Pancreas (tissue), 10 donors: Measurements from ENCODE around the gene TNRC6C. TPM values are rescaled to one million over a fixed set of nuclear protein-coding genes. Genes with fewer than 3 reads are reported as not detected.

Source experiments
- ATAC-seq, 4 donors: fragments of 200-7000 bp; cut with Tn5 transposase; one replicate each; pipeline versions ENCODE4 v1.8.0 to v1.9.1; 2020; ENCODE audit warnings: mild to moderate bottlenecking in 4 of 4, moderate library complexity in 4 of 4
- DNase-seq, 6 donors: peaks; one replicate each; pipeline ENCODE4 v3.0.0-alpha.2; 2020
- FAIRE-seq: peaks from 2 replicates; lab custom pipeline; 2012; peaks lifted over from hg19 to GRCh38; lab: Jason Lieb, UNC
- H3K27ac ChIP-seq, 4 donors: fragments of 200-600 bp; sonication (generic); 1 replicate in 3 of 4; 2 replicates in 1 of 4; pipeline versions ENCODE4 v1.5.0 to v1.8.0; 2020
- H3K27me3 ChIP-seq, 4 donors: fragments of 200-600 bp; one replicate each; pipeline ENCODE4 v1.8.0; 2021
- H3K36me3 ChIP-seq, 3 donors: fragments of 200-600 bp; sonication (generic) in 1 of 3; one replicate each; pipeline versions ENCODE4 v1.5.0 to v1.8.0; 2020 to 2021
- H3K4me1 ChIP-seq, 3 donors: fragments of 200-600 bp; one replicate each; pipeline ENCODE4 v1.8.0; 2021
- H3K4me3 ChIP-seq, 4 donors: fragments of 200-600 bp; sonication (generic) in 2 of 4; one replicate each; pipeline versions ENCODE4 v1.5.0 to v1.8.0; 2020 to 2021
- H3K9me3 ChIP-seq, 4 donors: fragments of 200-600 bp; one replicate each; pipeline ENCODE4 v1.8.0; 2021
- WGBS, 2 donors: extraction: QIAGEN DNeasy Blood & Tissue Kit; methylation state at CpG; one replicate each; pipeline ENCODE4 v1.1.7; 2013; 5-methylcytosine and 5-hydroxymethylcytosine counted together
- intact Hi-C, 3 donors: fragments of 100-400 bp; cut with DNase I; formaldehyde crosslinking; loops; one replicate each; pipeline versions ENCODE4 v1.11.1 to v1.14.2; 2022
- polyA plus RNA-seq, 2 donors: library from polyadenylated mRNA; stranded (reverse); fragments of 200-250 nt; gene quantifications; one replicate each; pipeline ENCODE4 v1.2.3, GENCODE V29; 2013
- total RNA-seq, 6 donors: library from RNA; stranded (reverse); fragmentation: NEBNext Ultra II Directional in 4 of 6; extraction: Animal tissue kit (Norgen Biotek cat#: 25700) in 4 of 6; gene quantifications; one replicate each; pipeline versions ENCODE4 v1.2.1 to v1.2.4, GENCODE V29; 2021 to 2023
- TF ChIP-seq, protein P1 (sequence below), 4 donors: fragments of 200-600 bp; sonication (generic) in 3 of 4; IDR thresholded peaks; one replicate each; pipeline versions ENCODE4 v1.5.0 to v1.8.0; 2021; ENCODE audit warnings: antibody characterized with exemption in 4 of 4
- donor health status: healthy with polysubstance abuse.
- donor health status: DM: no; HTN: no; CAD: no; lungs with moderate emphysema.
- donor health status: DM: no; HTN: no; CAD: no.
- donor health status: control.
- donor health status: control.
- donor health status: Bipolar disorder and iron deficiency.
- donor health status: DM: yes; HTN: yes; CAD: no.
- donor health status: DM: no; HTN: no; CAD: no.
- donor health status: DM: no; HTN: no; CAD: no.
- donor health status: DM: yes; HTN: yes; CAD: no.

Gene TNRC6C
- total and polyA plus RNA-seq, 8 donors = 4.0 to 15.5 (median 7.7) TPM

DNA sequence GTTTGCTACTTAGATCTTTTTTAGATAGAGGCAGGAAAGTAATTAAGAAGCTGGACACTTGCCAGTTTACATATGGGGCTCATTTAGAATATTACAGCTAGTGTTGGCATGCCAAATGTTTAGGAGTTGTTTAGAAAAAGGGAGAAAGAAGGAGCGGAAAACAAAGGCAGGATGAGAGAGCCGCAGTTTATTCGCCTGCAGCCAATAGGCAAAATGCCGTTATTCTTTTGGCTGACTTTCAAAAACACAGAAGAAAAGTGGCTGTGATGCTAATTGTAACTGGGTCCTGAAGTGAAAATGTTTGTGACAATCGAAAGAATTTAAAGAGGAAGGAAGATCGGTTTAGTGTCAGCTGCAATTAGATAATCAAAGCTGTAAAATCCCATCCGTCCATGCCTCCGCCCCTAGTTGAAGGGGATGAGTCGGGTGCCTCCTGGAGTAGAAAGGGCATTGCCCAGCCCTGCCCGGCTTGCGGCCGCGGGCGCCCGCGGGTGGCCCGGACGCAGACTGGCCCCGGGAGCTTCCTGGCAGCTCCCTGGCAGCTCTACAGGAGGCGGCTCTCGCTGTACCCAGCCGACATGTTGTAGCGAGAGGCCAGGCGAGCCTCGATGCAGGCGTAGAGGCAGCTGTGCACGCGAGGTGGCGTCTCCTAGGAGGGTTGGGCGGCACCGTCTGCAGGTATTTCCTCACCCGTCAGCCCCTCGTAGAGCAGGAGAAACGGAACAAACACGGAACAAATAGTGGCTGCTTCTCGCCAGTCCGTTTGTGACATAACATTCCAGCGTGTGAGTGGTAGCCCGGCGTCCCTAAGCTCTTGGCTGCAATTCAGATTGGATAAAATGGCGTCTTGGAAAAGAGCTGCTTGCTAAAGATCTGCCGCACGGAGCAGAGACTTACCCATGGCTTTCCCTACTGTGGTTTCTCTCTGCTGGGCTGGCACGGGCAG lies 82.2 kb downstream of the TNRC6C start:
- no peak for FAIRE-seq
- DNase-seq = peak; percentile 35 to 84 (median 52)
- Histone ChIP-seq H3K36me3 (no peaks in the 10 kb centered on the region), H3K27me3 (no peaks in the 10 kb centered on the region), H3K27ac (peak overlapping the region; percentile 7 to 78 (median 74)), H3K9me3 (no peaks in the 10 kb centered on the region), H3K4me3 (peak overlapping the region; percentile 8 to 46 (median 24)), H3K4me1 (peaks cover 0 to 5% (median 0%) of the 10 kb centered on the region in 3 donors)
- WGBS, 2 donors = 50 to 64% methylated on average over 44 of the region's 44 CpGs
- intact Hi-C loops = no loop called here
- TF ChIP-seq, protein P1, sequence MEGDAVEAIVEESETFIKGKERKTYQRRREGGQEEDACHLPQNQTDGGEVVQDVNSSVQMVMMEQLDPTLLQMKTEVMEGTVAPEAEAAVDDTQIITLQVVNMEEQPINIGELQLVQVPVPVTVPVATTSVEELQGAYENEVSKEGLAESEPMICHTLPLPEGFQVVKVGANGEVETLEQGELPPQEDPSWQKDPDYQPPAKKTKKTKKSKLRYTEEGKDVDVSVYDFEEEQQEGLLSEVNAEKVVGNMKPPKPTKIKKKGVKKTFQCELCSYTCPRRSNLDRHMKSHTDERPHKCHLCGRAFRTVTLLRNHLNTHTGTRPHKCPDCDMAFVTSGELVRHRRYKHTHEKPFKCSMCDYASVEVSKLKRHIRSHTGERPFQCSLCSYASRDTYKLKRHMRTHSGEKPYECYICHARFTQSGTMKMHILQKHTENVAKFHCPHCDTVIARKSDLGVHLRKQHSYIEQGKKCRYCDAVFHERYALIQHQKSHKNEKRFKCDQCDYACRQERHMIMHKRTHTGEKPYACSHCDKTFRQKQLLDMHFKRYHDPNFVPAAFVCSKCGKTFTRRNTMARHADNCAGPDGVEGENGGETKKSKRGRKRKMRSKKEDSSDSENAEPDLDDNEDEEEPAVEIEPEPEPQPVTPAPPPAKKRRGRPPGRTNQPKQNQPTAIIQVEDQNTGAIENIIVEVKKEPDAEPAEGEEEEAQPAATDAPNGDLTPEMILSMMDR (IDR thresholded peaks at IDR 0.05) = no peak
- ATAC-seq = peak; percentile 75 to 91 (median 88)

GRCh38 chr17:78041386-78042179 lies 83.1 kb downstream of the TNRC6C start:
- peak; percentile 82 for FAIRE-seq

DNA sequence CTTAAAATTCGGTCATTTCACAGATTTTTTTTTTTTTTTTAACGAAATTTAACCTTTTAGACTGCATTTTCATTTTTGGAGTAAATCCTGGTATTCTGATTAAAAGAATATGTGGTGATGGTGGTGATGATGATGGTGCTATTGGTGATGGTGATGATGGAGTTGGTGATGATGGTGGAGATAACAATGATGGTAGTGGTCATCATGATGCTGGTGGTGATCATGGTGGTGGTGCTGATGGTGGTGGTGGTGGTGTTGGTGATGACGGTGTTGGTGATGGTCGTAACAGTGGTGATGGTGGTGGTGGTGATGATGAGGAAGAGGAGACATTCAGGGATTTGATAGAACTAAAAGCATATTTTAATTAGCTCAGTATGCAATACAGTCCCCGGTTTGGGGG lies 84.0 kb downstream of the TNRC6C start:
- H3K4me1 ChIP-seq = peaks cover 0 to 5% (median 0%) of the 10 kb centered on the region in 3 donors
- H3K27me3 ChIP-seq = no peaks in the 10 kb centered on the region
- intact Hi-C loops = no loop called here
- no peak for FAIRE-seq
- no peaks in the 10 kb centered on the region for H3K9me3 ChIP-seq
- no peak for ATAC-seq
- H3K27ac ChIP-seq = no peak overlapping the region
- no peak for DNase-seq
- WGBS, 2 donors = 96 to 97% methylated on average over 5 of the region's 5 CpGs
- TF ChIP-seq, protein P1 (IDR thresholded peaks at IDR 0.05) = no peak
- no peaks in the 10 kb centered on the region for H3K36me3 ChIP-seq
- no peak overlapping the region for H3K4me3 ChIP-seq

More at GRCh38 chr17:78041386-78042179, 83.1 kb downstream of the TNRC6C start:
- ATAC-seq (peak in 3 of 4 donors; percentile 10 to 43 (median 16)), DNase-seq (no peak)
- peak overlapping the region; percentile 8 to 46 (median 24) for H3K4me3 ChIP-seq
- H3K27ac ChIP-seq = peak overlapping the region; percentile 7 to 78 (median 74)
- no peaks in the 10 kb centered on the region for H3K9me3 ChIP-seq
- H3K36me3 ChIP-seq = no peaks in the 10 kb centered on the region
- intact Hi-C loops = no loop called here
- TF ChIP-seq, protein P1 (IDR thresholded peaks at IDR 0.05) = no peak
- no peaks in the 10 kb centered on the region for H3K27me3 ChIP-seq
- 53 to 58% methylated on average over 6 of the region's 6 CpGs for WGBS, 2 donors
- peaks cover 0 to 5% (median 0%) of the 10 kb centered on the region in 3 donors for H3K4me1 ChIP-seq

DNA sequence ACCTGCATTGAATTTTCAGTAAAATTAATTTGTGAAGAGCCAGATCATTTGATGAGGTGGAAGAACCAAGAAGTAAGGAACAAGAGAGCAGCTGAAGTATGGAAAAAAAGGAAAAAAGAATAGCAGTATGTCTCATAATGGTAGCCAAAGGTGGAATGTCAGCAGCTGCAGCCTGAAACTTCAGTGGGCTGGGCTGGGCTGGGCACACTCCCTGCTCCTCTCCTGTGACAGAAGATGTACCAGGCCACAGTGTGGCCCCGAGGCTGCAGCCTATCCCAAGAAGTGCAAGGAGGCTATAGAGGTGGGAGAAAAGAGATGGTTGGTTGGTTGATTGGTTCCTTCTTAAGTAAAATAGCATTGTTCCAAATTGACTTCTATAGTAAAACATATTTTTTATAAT lies 84.5 kb downstream of the TNRC6C start:
- Histone ChIP-seq H3K36me3 (no peaks in the 10 kb centered on the region), H3K4me3 (no peak overlapping the region), H3K27me3 (no peaks in the 10 kb centered on the region), H3K27ac (no peak overlapping the region), H3K9me3 (no peaks in the 10 kb centered on the region), H3K4me1 (peaks cover 0 to 5% (median 0%) of the 10 kb centered on the region in 3 donors)
- ATAC-seq = no peak
- TF ChIP-seq, protein P1 (IDR thresholded peaks at IDR 0.05) = no peak
- WGBS, 2 donors = 98 to 100% methylated on average over 1 of the region's 1 CpG
- no peak for DNase-seq
- intact Hi-C loops = no loop called here
- FAIRE-seq = no peak
